DMS 273 treated with DMSO at 0.1 percent for 48 hours (cell line): ENCODE results near the gene CLK1.
"Not testable (repeated sequence)": the region's sequence is repeated elsewhere in the genome, so short reads cannot be mapped to it uniquely, and the experiment has no call there.

ENCODE experiments used
- DNase-seq: peaks from one replicate; lab custom pipeline; 2025; lab: John Stamatoyannopoulos, UW

The CLK1 gene

DNA sequence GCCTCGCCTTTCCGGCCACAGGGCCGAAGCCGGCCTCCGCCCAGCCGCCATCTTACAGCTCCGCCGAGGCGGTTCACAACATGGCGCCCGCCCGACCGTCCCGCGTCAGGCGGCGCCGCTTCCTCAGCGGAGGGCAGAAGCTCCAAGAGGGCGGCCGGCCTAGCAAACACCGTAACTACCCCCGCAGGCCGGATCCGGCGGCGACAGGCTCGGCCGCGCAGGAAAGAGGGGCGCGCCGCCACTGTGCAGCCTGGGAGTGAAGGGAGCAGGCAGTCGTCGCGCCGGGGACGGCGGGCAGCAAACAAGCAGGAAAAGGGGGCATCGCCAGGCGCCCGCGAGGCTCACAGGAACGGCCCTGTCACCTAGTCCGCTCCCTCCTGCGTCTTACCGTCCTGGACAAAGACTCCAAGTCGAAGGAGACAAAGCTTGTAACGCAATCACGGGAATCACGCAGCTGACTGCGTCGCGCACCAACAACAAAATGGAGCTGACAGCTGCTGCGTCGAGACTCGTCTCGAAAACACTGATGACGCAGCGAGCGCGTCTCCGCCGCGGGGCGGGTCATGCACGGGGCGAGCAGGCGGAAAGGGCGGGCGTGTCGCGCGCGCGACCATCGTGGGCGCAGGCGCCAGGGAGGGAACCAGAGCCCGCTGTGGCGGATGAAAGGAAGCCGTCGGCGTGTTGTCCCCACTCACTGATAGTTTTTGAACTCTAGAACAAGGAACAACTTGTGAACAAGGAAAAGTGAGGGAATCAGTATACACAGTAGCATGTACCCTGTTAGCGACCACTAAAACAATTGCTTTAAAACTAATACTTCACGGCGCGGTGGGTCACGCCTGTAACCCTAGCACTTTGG lies at the start of gene CLK1:
TSS of gene CLK1 (minus strand) at position 483 of the 859 bp plus-strand sequence. CDS start 2,796 bp downstream, outside the sequence.
- DNase-seq = peak; percentile 68

DNA sequence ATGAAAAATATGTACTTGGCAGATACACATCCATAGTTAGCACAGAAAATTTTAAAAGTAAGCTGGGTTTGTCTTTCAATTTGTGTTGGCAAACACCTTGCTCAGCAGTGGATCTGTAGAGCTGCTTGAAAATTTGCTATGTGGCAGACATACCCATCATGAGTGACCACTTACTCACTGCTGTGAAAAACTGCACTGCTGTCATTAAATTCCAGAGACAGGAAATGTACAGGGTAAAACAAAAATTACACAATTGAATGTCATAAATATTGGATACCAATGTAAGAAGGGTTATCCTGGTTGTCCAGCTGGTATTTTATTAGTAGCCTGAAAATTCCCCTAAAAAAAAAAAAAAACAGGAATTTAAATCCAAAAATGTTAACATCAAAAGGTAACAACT lies 49.2 kb upstream of the CLK1 start:
- no peak for DNase-seq

DNA sequence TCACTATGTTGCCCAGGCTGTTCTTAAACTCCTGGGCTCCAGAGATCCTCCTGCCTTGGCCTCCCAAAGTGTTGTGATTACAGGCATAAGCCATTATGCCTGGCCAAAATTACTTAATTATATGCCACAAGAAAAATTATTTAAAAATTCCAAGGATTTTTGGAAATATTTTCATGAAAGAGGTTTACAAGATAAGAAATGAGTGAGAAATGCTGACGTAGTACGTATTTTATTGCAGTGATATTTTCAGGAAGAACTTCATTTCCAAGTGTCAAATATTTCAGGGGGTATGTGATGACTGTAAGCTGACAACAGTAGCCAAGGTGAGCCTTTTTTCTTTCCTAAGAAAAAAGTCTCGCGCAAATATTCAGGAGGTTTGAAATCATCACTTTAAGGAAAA lies 45.5 kb upstream of the CLK1 start:
- no peak for DNase-seq

DNA sequence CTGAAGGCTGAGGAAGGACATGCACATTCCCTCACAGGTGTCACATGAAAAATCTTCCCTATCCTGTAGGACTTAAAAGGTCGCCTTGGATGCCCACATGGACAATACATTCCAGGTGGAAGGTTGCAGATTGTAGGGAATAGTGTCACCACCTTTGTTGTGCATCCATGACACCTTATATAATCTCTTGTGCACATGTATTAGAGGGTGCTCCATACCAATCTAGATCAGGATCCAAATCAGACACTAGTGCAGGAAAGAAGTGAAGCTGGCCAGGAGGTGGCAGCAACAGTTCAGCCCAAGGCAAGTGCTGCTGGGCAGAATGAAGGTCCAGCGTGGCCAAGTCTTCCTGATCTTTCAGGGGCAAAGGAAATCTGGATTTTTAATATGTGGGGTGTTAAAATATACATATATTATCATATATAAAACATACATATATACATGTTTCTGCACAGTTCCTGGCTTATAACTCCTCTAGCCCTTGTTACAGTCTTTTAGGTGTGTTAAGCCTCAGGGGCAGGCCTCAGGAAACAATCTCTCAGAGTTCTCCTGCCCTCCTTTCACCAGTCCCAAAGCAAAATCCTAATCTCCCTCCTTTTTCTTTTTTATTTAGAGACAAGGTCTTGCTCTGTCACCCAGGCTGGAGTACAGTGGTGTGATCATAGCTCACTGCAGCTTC lies 41.3 kb upstream of the CLK1 start:
- peak; percentile 19 for DNase-seq

DNA sequence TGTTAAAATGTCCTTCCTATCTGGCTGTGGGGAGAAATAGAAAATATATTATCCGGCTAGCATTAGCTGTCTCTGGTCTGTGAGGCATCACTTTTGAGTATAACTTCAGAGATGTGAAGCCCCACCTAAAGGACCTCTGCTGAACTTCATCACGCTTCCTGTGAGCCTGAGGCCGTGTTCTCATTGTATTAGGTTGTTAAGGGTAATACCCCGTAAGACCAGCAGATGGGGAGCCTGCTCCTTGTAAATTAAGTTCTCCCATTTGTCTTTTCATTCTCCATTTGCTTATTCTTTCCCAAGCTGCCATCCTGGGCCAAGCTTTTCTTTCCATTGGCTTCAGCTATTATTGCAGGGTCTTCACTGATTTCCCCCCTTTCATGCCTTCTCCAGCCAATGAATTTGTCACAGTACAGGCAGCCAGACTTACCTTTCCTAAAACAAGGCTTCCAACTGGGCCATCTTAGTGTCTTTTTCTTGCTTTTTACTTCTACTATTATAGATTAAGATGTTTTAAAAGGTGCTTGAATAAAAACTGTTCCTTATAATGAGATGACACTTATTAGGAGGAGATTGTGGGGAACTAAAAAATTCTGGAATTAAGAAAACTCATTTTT lies 37.1 kb upstream of the CLK1 start:
- DNase-seq = peak; percentile 88

DNA sequence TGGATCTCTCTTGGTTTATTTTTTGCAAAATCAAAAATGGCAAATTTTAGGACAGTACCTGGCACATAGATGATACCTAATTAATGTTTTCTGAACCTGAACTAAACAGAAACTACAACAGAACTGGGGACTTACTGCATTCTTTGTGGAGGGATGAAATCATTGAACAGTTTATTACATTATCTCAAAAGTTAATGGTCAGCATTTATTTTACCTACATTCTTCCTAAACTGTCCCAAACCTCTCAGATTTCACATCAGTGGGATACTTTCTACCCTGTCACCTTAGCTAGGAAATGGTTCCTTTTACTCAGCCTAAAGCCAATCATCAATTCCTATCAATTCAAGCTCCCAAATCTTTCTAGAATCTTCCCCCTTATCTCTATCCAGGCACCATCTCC lies 35.0 kb upstream of the CLK1 start:
- no peak for DNase-seq

DNA sequence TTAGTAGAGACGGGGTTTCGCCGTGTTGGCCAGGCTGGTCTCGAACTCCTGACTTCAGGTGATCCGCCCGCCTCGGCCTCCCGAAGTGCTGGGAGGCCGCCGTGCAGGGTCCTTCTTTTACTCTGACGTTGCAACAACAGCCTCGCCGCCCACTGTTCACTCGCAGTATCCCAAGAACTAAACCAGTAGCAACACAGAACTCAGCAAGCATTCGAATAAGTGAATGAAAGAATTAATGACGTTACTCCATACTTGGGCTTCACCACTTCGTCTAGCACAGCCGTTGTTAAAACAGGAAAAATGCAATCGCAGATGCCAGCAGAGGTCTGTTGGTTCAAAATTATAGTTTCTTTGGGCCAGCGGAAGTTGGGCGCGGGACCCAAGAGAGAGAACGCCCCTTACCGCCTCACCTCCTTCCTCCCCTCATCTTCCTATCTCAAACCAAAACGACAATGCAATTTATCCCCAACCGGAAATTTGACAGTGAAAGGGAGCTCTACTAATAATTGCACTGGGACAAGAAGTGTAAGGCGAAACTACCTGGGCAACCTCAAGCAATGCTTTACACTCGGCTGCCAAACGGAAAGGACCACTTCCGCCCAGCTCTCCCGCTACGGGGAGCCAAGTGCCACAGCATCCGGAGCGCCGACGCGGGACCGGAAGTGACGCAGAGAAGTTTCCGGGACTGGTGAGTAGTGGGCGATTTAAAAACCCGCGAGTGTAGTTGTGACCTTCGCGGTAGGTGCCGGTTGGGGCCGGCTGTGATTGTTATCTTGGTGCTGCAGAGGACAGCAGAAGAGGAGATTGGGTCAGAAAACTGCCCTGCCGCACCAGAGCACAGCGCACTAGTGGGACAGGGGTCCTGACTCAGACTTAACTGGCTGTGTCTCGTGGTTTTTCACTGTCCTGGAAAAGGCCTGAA lies 24.5 kb upstream of the CLK1 start, which contains the start of the genes NIF3L1 and PPIL3:
TSS of gene NIF3L1 (plus strand) at position 668 of the 922 bp plus-strand sequence. CDS start 2,573 bp downstream, outside the sequence.
TSS of gene PPIL3 (minus strand) at position 374 of the 922 bp plus-strand sequence. CDS start 1,462 bp downstream, outside the sequence.
- DNase-seq = peak; percentile 97

DNA sequence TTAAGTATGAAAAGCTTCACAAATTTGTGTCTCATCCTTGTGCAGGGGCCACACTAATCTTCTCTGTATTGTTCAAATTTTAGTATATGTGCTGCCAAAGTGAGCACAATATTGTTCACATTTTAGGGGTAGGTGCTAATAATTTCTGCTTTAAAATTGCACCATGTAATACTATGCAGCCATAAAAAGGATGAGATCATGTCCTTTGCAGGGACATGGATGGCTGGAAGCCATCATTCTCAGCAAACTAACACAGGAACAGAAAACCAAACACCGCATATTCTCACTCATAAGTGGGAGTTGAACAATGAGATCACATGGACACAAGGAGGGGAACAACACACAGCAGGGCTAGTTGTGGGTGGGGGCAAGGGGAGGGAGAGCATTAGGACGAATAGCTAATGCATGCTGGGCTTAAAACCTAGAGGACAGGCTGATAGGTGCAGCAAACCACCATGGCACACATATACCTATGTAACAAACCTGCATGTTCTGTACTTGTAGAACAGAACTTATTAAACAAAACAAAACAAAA lies 17.3 kb upstream of the CLK1 start:
- DNase-seq = not testable (repeated sequence)

DNA sequence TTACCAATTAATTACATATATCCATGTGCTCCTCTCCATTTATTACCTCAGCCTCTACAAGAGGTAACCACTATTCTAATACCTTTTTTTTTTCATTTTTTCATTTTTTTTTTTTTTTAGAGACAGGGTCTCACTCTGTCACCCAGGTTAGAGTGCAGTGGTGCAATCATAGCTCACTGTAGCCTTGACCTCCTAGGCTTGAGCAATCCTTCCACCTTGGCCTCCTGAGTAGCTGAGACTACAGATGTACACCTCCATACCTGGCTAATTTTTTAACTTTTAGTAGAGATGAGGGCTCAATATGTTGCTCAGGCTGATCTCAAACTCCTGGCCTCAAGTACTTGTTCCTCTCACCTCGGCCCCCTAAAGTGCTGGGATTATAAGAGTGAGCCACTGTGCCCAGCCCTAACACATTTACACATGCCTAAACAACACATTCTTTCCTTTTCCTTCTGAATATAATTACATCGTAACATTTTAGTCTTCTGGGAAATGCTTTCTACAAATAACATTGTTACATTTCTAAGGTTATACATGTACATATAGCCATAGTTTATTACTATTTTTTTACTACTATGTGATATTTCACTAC lies 13.9 kb upstream of the CLK1 start:
- no peak for DNase-seq

DNA sequence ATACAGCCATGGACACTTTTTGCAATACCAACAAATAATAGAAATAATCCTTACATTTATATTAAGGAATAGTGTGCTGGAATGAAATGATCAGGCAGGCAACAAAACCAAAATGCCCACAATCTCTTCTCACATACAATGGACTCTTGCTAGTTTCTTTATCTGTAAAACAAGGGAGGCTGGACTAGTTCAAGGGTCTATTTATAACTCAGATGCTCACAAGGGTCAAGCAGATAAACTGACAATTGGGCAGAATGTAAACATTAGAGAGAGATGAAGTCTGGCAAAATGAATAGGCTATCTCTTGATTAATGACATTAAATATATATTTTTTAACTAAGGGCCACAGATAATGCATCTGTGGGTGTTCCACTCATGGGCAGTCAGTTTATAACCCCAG lies 13.0 kb upstream of the CLK1 start:
- DNase-seq = no peak

DNA sequence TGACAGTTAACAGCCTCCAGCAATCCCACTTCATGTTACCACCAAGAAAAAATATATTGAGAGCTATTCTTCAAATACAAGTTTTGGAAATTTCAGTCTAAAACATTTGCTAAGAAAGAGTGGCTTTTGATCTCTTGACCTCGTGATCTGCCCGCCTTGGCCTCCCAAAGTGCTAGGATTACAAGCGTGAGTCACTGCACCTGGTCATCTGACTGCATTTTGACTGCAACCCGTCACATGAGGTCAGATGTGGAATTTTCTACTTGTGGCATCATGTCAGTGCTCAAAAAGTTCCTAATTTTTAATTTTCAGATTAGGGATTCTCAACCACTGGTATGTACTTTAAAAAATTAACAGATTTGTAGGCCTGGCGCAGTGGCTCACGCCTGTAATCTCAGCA lies 9.1 kb upstream of the CLK1 start:
- no peak for DNase-seq

DNA sequence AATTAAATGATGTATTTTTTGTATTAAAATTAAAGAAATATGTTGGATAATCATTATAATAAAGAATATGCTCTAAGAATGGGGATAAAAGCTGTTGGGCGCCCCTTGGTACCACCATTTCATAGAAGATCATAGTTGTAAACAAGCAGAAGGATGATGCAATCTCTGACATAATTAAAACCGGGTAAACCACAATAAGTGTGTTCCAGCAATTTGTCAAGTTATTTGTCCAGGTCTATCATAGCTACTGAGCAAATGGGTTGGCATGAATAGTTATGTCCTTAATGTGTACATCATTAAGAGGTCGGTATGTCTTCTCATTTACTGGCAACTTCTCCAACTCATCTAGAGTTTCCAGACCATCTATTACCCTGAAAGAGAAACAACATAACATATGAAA lies 6.7 kb upstream of the CLK1 start:
- DNase-seq = no peak

DNA sequence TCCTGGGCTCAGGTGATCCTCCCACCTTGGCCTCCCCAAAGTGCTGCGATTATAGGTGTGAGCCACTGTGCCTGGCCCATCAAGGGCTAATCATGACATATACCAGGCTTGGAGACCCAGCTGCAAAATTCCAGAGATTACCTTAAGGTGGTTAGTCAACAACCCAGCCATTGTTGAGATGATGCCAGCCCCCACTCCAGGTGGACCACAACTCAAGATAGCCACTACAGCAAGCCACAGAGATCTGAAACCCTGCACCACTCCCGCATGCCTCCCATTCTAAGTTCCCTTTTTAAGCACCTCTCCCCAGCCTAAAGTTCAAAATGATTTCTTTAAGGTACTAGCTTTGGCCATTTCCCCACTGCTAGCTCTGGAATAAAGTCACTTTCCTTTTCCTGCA lies 4.6 kb upstream of the CLK1 start:
- no peak for DNase-seq

DNA sequence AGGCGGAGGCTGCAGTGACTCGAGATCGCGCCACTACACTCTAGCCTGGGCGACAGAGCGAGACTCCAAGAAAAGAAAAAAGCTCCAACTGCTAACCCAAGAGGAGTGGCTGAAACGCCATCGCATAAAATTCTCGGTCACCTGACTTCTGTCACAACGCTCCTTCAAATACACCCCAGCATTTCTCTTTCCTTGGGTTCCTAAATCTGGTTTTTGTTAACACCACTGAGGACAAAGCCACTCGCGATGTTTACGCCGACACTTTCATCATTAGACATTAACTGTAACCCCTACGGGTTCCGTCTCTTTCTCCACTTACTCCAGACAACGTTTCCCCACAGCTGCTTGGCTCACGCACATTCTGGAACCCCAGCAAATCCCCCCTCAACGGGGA lies 679 bp downstream of the CLK1 start:
- DNase-seq = no peak

DNA sequence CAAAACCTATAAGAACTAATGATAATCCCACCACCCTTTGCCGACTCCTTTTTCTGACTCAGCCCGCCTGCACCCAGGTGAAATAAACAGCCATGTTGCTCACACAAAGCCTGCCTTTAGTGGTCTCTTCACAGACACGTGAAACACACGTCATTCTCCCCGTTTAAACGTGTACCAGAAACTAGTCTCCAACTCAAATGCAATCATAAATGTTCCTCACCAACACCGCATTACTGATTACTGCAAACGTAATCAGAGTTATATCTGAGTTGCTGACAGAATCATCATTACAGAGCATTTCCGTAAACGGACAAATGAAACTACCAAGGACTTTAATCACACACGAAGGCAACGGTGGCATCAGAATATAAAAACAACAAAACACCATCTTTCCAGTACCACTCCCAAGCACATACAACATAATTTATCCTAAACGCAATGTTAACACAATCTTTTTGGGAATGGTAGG lies 1.9 kb downstream of the CLK1 start:
- no peak for DNase-seq

DNA sequence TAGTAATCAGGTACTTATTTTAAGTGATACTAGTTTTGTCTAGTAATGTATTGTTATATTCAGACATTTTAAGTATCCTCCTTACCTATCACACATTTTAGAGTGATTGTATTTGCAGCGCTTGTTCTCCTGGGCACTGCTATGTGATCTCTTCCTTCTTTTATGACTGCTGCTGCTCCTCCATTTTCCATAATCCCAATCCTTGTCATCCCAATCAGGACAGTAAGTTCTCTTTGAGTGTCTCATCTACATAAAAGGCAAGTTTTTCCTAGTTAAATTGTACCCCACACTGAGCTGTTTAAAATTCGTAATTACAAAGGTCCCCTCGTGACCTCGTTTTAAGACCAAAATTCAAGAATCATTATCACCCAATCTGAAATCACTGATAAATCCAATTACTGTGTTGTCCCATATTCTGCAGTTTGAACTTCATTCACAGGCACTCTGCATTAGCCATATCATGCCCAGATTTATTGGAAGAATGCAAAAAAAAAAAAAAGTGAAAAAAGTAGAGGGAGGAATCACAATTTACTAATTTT lies 2.8 kb downstream of the CLK1 start:
- no peak for DNase-seq

DNA sequence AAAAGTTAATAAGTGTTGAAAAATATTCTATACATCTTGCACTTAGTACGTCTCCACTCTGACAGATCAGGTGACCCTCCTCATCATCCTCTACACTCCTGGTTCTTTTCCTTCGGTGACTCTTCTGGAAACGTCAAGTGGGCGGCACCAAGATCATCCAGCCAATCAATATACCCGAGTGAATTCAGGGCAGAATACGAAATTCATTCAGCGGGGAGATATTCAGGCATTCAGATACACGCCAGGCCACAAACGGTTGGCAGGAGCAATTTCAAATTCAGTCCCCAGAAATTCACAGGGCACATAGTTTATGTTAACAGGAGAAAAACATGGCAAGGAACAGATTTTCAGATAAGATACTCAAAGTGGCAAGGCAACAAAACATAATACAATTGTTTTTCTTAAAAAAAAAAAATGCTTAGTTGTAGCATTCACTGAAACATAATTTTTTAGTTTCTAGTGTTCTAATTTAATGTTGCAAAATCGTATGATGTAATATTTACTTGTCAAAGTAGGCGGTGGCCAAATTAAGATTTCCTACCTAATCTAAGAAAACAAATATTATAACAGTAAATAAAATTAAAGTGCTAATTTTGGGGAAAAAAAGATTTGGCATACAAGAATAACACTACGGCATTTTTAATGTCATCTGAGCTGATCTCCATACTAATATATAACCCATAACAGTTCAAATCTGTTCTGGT lies 4.2 kb downstream of the CLK1 start:
- no peak for DNase-seq

DNA sequence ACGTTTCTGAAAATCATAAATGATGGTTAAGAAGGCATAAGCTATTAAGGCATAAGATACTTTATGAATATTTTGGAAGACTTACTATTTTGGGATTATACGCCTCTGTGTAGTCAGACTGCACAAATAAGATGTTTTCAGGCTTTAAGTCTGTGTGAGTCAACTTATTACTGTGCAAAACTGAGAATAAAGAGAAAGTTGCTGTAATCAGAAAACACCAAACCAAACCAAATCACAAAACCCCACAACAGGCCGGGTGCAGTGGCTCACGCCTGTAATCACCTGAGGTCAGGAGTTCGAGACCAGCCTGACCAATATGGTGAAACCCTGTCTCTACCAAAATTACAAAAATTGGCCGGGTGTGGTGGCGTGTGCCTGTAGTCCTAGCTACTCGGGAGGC lies 7.7 kb downstream of the CLK1 start:
- no peak for DNase-seq

DNA sequence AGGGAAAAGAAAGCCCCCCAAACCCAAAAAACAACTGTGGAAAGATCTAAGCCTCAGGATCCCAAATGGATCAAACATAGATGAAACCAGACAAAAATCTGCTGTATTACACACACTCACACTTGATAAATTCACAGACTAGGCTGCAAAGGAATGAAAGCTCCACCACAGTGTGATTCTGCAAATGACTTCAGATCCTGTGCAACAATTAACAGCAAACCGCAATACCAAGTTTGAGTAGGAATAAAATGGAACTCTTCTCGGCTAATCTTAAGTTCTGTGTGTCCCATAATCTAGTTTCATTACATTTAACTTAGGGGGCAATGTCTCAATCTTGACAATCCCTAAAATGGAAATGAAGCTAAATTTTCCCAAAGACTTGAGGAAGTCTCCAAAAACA lies 11.9 kb downstream of the CLK1 start:
- DNase-seq = no peak
